Calu3 (cell line): ENCODE measurements around the gene GPR68. TPM values are rescaled to one million over a fixed set of nuclear protein-coding genes. Genes with fewer than 3 reads are reported as not detected.
"Not testable (repeated sequence)": the region's sequence is repeated elsewhere in the genome, so short reads cannot be mapped to it uniquely, and the experiment has no call there.

Experiments
- BruUV-seq: library from RNA; stranded (reverse); fragments of 400-500 nt; replicated peaks from 2 replicates; lab custom pipeline; 2021; lab: Mats Ljungman, UMichigan
- CTCF ChIA-PET: fragments of 300-600 bp; sonication (Branson Sonifier 250); formaldehyde crosslinking; loops from one replicate; lab custom pipeline; 2022; ENCODE audit warnings: antibody characterized with exemption; lab: Charles Lee
- DNase-seq: peaks from one replicate; pipeline ENCODE4 v3.0.0; 2022
- H3K27ac Mint-ChIP-seq: one replicate; pipeline ENCODE4 v1.8.0; 2022; ENCODE audit warnings: mixed read lengths; ENCODE audit not compliant: unreplicated experiment
- H3K27me3 Mint-ChIP-seq: one replicate; pipeline ENCODE4 v1.8.0; 2022; ENCODE audit warnings: mixed read lengths; ENCODE audit not compliant: unreplicated experiment
- H3K36me3 Mint-ChIP-seq: one replicate; pipeline ENCODE4 v1.8.0; 2022; ENCODE audit warnings: mild to moderate bottlenecking, moderate library complexity, mixed read lengths; ENCODE audit not compliant: insufficient read depth, unreplicated experiment
- H3K4me1 Mint-ChIP-seq: one replicate; pipeline ENCODE4 v1.8.0; 2022; ENCODE audit warnings: mild to moderate bottlenecking, low read depth, mixed read lengths; ENCODE audit not compliant: unreplicated experiment
- H3K4me3 Mint-ChIP-seq: one replicate; pipeline ENCODE4 v1.8.0; 2022; ENCODE audit warnings: mild to moderate bottlenecking, low read depth, moderate library complexity, mixed read lengths; ENCODE audit not compliant: unreplicated experiment
- H3K9me3 Mint-ChIP-seq: one replicate; pipeline ENCODE4 v1.8.0; 2022; ENCODE audit warnings: low read depth, mixed read lengths; ENCODE audit not compliant: unreplicated experiment
- intact Hi-C: fragments of 100-400 bp; cut with micrococcal nuclease; formaldehyde crosslinking; loops from one replicate; pipeline ENCODE4 v1.10.0; 2022; ENCODE audit not compliant: unreplicated experiment
- total RNA-seq: library from RNA; stranded (reverse); gene quantifications from 2 replicates; pipeline ENCODE4 v1.2.3, GENCODE V29; 2022
- TF ChIP-seq, protein P1 (sequence below): fragments of 200-600 bp; IDR thresholded peaks from one replicate; pipeline ENCODE4 v1.8.0; 2022; ENCODE audit warnings: antibody characterized with exemption; ENCODE audit not compliant: unreplicated experiment

Gene GPR68
- total RNA-seq, 1 experiment from 2014 or later = not detected

DNA sequence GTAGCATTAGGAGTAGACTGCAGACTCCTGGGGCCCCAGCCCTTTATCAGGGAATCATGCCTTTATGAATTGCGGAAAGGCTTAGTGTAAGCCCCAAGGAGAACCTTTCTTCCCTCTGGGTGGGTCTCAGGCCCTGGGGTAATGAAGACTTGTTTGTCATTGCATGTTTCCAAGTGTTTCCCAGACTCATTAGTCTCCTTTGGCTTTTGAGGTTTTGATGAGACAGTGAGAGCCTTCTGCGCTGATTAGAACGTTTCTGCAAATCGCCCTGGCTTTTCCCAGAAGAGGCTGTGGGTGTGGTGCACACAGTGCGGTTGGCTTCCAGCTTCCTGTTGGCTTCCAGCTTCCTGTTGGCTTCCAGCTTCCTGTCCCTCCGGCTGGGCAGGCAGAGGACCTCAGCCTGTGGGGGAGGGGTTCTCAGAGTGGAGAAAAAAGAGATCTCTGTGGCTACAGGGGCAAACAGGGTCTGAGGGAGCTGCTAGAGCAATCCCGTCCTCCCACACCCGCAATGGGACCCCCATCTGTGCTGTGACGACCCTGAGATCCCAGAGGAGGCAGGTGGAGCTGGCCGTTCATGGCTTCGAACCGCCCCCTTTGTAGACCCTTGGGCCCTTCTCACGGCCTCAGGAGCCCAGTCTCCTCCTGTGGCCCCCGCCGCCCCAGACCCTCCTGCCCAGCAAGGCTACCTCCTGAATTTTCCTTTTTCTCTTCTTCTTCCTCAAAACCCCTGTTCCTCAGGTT lies 42.1 kb downstream of the GPR68 start:
- H3K4me3 Mint-ChIP-seq = no peak overlapping the region
- BruUV-seq = no TSS peak
- intact Hi-C loops = no loop called here
- H3K9me3 Mint-ChIP-seq = no peaks in the 10 kb centered on the region
- no peaks in the 10 kb centered on the region for H3K27me3 Mint-ChIP-seq
- peaks cover 19% of the 10 kb centered on the region for H3K36me3 Mint-ChIP-seq
- H3K4me1 Mint-ChIP-seq = no peaks in the 10 kb centered on the region
- CTCF ChIA-PET = interaction anchor here (1.1 to 1.2 kb wide), 2 partner anchors 13 to 21 kb away, joined by 3 read pairs; no protein-coding TSS in a partner anchor
- no peak for DNase-seq
- TF ChIP-seq, protein P1, sequence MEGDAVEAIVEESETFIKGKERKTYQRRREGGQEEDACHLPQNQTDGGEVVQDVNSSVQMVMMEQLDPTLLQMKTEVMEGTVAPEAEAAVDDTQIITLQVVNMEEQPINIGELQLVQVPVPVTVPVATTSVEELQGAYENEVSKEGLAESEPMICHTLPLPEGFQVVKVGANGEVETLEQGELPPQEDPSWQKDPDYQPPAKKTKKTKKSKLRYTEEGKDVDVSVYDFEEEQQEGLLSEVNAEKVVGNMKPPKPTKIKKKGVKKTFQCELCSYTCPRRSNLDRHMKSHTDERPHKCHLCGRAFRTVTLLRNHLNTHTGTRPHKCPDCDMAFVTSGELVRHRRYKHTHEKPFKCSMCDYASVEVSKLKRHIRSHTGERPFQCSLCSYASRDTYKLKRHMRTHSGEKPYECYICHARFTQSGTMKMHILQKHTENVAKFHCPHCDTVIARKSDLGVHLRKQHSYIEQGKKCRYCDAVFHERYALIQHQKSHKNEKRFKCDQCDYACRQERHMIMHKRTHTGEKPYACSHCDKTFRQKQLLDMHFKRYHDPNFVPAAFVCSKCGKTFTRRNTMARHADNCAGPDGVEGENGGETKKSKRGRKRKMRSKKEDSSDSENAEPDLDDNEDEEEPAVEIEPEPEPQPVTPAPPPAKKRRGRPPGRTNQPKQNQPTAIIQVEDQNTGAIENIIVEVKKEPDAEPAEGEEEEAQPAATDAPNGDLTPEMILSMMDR = no peak
- no peak overlapping the region for H3K27ac Mint-ChIP-seq

GRCh38 chr14:91200802-91201201 lies 43.7 kb downstream of the GPR68 start:
- H3K9me3 Mint-ChIP-seq, H3K4me1 Mint-ChIP-seq, H3K4me3 Mint-ChIP-seq, intact Hi-C loops, H3K27ac Mint-ChIP-seq, DNase-seq, H3K27me3 Mint-ChIP-seq, BruUV-seq: not testable (repeated sequence)
- CTCF ChIA-PET = interaction anchor here (0.6 kb wide), 1 partner anchor 90 kb away, joined by 3 read pairs; no protein-coding TSS in a partner anchor
- H3K36me3 Mint-ChIP-seq = peaks cover 15% of the 10 kb centered on the region

DNA sequence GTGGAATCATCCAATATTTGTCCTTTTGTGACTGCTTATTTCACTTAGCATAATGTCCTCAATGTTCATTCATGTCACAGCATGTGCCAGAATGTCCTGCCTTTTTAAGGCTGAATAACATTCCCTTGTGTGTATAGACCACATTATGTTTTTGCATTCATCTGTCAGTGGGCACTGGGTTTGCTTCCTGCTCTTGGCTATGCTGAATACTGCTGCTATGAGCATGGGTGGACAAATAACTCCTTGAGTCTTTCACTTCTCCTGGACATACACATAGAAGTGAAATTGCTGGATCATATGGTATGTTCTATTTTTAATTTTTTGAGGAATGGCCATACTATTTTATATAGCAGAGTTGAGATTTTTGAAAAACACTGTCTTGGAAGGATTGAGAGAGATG lies 46.9 kb downstream of the GPR68 start:
- Mint-ChIP-seq H3K27ac (no peak overlapping the region), H3K4me3 (no peak overlapping the region), H3K27me3 (no peaks in the 10 kb centered on the region), H3K4me1 (no peaks in the 10 kb centered on the region), H3K36me3 (peaks cover 15% of the 10 kb centered on the region), H3K9me3 (no peaks in the 10 kb centered on the region)
- CTCF ChIA-PET = no interaction called here
- DNase-seq = no peak
- TF ChIP-seq, protein P1 = no peak
- BruUV-seq = no TSS peak
- intact Hi-C loops = no loop called here

GRCh38 chr14:91195881-91196280 lies 48.6 kb downstream of the GPR68 start:
- H3K27me3 Mint-ChIP-seq = no peaks in the 10 kb centered on the region
- H3K27ac Mint-ChIP-seq = no peak overlapping the region
- H3K4me1 Mint-ChIP-seq = no peaks in the 10 kb centered on the region
- no peak for DNase-seq
- no peaks in the 10 kb centered on the region for H3K9me3 Mint-ChIP-seq
- TF ChIP-seq, protein P1 = no peak
- H3K36me3 Mint-ChIP-seq = peaks cover 24% of the 10 kb centered on the region
- BruUV-seq = no TSS peak
- CTCF ChIA-PET = interaction anchor here (0.7 kb wide), 1 partner anchor 1967 kb away, joined by 7 read pairs; no protein-coding TSS in a partner anchor
- no peak overlapping the region for H3K4me3 Mint-ChIP-seq
- intact Hi-C loops = no loop called here

DNA sequence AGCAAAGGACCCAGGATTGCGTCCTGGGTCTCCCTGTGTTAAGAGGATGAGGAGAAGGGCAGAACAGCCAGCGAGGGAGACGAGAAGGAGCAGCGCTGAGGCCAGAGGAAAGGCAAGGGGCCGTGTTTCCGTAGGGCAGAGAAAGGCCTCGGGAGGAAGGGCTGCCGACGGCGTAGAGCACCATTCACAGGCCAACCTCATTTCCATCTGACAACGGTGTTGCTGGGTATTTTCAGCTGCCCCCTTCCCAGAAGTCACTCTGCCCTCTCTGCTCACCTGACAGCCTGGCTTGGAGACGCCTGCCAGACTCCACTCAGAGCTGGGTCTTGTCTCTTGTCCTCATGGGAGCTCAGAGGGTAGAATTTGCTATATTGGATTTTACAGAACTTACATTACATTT lies 51.4 kb downstream of the GPR68 start:
- Mint-ChIP-seq H3K9me3 (no peaks in the 10 kb centered on the region), H3K36me3 (peaks cover 26% of the 10 kb centered on the region), H3K27me3 (no peaks in the 10 kb centered on the region), H3K27ac (no peak overlapping the region), H3K4me1 (no peaks in the 10 kb centered on the region), H3K4me3 (no peak overlapping the region)
- no TSS peak for BruUV-seq
- TF ChIP-seq, protein P1 = no peak
- DNase-seq = no peak
- intact Hi-C loops = no loop called here
- CTCF ChIA-PET = interaction anchor here (0.6 to 0.7 kb wide), 2 partner anchors 26 to 34 kb away, joined by 3 to 5 read pairs; no protein-coding TSS in a partner anchor
